A549 (cell line): ENCODE measurements around the gene KLF16. TPM values are rescaled to one million over a fixed set of nuclear protein-coding genes. Genes with fewer than 3 reads are reported as not detected.
A peak's percentile ranks its signal among the peaks of the same experiment; 100 is the strongest.
"Not testable (repeated sequence)": the region's sequence is repeated elsewhere in the genome, so short reads cannot be mapped to it uniquely, and the experiment has no call there.

ENCODE experiments used
- ATAC-seq, 2 experiments: fragments of 200-7000 bp in 1 of 2; fragments of >200 bp in 1 of 2; cut with Nextera tagmentation in 1 of 2; cut with Tn5 transposase in 1 of 2; 3 replicates each; pipeline versions ENCODE4 v1.8.0 to v1.9.1; 2018 to 2020; ENCODE audit warnings: mild to moderate bottlenecking in 1 of 2, moderate library complexity in 1 of 2
- CTCF ChIA-PET: fragments of 300-600 bp; sonication (Branson Sonifier 250); formaldehyde crosslinking; extraction: SDS; loops from one replicate; lab custom pipeline; 2021; ENCODE audit warnings: antibody characterized with exemption, inconsistent platforms; lab: Yijun Ruan, JAX
- POLR2A ChIA-PET: fragments of 350-600 bp; formaldehyde crosslinking; extraction: SDS; loops from one replicate; lab custom pipeline; 2021; ENCODE audit warnings: antibody characterized with exemption, inconsistent platforms; lab: Yijun Ruan, JAX
- DNase-seq, 2 experiments: peaks; one replicate each; pipeline versions ENCODE4 v3.0.0 to v3.0.0-alpha.2; 2011 to 2016; ENCODE audit warnings: low read depth in 1 of 2, low spot score in 1 of 2
- FAIRE-seq: peaks from 2 replicates; lab custom pipeline; 2011; peaks lifted over from hg19 to GRCh38; lab: Jason Lieb, UNC
- H3K27ac ChIP-seq, 2 experiments: fragments of >200 bp; sonication (Bioruptor Twin); formaldehyde crosslinking; 3 replicates each; pipeline ENCODE4 v1.5.1; 2016 to 2017
- H3K4me1 ChIP-seq: fragments of >200 bp; sonication (Bioruptor Twin); formaldehyde crosslinking; 3 replicates; pipeline ENCODE4 v1.6.1; 2016
- H3K4me2 ChIP-seq: fragments of >200 bp; sonication (Bioruptor Twin); formaldehyde crosslinking; 3 replicates; pipeline ENCODE4 v1.6.1; 2016
- H3K4me3 ChIP-seq: fragments of >200 bp; sonication (Bioruptor Twin); formaldehyde crosslinking; 3 replicates; pipeline ENCODE4 v1.5.1; 2016
- H3K9me3 ChIP-seq: fragments of >200 bp; sonication (Bioruptor Twin); formaldehyde crosslinking; 3 replicates; pipeline ENCODE4 v1.6.1; 2016
- ATOH8 ChIP-seq: fragments of 250-450 bp; sonication (Bioruptor Pico); IDR thresholded peaks from 2 replicates; pipeline ENCODE4 v1.5.0; 2020; ENCODE audit warnings: low read depth, mild to moderate bottlenecking, moderate library complexity
- CBX2 ChIP-seq: fragments of 200-600 bp; sonication (generic); IDR thresholded peaks from 2 replicates; pipeline ENCODE4 v1.6.1; 2016; ENCODE audit warnings: low read depth, mild to moderate bottlenecking, borderline replicate concordance
- CBX8 ChIP-seq: fragments of 200-600 bp; sonication (generic); IDR thresholded peaks from 2 replicates; pipeline ENCODE4 v1.6.1; 2016
- CEBPB ChIP-seq, 2 experiments: fragments of >200 bp in 1 of 2; sonication (Bioruptor Twin) in 1 of 2; formaldehyde crosslinking in 1 of 2; IDR thresholded peaks; 2 replicates each; pipeline ENCODE4 v1.6.1; 2012 to 2016
- E2F6 ChIP-seq: IDR thresholded peaks from 2 replicates; pipeline ENCODE4 v1.6.1; 2012; ENCODE audit warnings: low read depth, borderline replicate concordance
- ESRRA ChIP-seq: fragments of 150-350 bp; IDR thresholded peaks from 2 replicates; pipeline ENCODE4 v1.6.1; 2014; ENCODE audit warnings: mild to moderate bottlenecking, low read length, borderline replicate concordance
- FOXS1 ChIP-seq: fragments of 250-450 bp; sonication (Bioruptor Pico); IDR thresholded peaks from 2 replicates; pipeline ENCODE4 v1.5.0; 2020; ENCODE audit warnings: mild to moderate bottlenecking, moderate library complexity
- HDAC2 ChIP-seq: fragments of 200-600 bp; sonication (generic); IDR thresholded peaks from 2 replicates; pipeline ENCODE4 v1.6.1; 2016
- HOXB13 ChIP-seq: fragments of 250-450 bp; sonication (Bioruptor Pico); IDR thresholded peaks from 2 replicates; pipeline ENCODE4 v1.5.0; 2020; ENCODE audit warnings: low read depth, mild to moderate bottlenecking, moderate library complexity
- JUNB ChIP-seq: fragments of >200 bp; sonication (Bioruptor Twin); formaldehyde crosslinking; IDR thresholded peaks from 2 replicates; pipeline ENCODE4 v1.6.1; 2016
- KDM5A ChIP-seq: fragments of 200-600 bp; sonication (generic); IDR thresholded peaks from 2 replicates; pipeline ENCODE4 v1.6.1; 2016; ENCODE audit warnings: antibody characterized with exemption, mild to moderate bottlenecking
- MYC ChIP-seq: IDR thresholded peaks from 2 replicates; pipeline ENCODE4 v1.6.1; 2012; ENCODE audit warnings: mild to moderate bottlenecking, inconsistent platforms, low read length, improper control_type of control experiment, borderline replicate concordance
- NPAS2 ChIP-seq: fragments of 250-450 bp; sonication (Bioruptor Pico); IDR thresholded peaks from 2 replicates; pipeline ENCODE4 v1.8.0; 2022; ENCODE audit warnings: mild to moderate bottlenecking, moderate library complexity, borderline replicate concordance
- PHF8 ChIP-seq: fragments of 200-600 bp; sonication (generic); IDR thresholded peaks from 2 replicates; pipeline ENCODE4 v1.6.1; 2016; ENCODE audit warnings: low read depth, mild to moderate bottlenecking, antibody characterized with exemption, moderate library complexity, borderline replicate concordance
- POLR2A ChIP-seq: IDR thresholded peaks from 2 replicates; pipeline ENCODE4 v1.6.1; 2012; ENCODE audit warnings: mild to moderate bottlenecking, low read length
- RARB ChIP-seq: fragments of 250-450 bp; sonication (Bioruptor Pico); IDR thresholded peaks from 2 replicates; pipeline ENCODE4 v1.8.0; 2021; ENCODE audit warnings: mild to moderate bottlenecking, moderate library complexity
- RCOR1 ChIP-seq: fragments of 150-350 bp; IDR thresholded peaks from 2 replicates; pipeline ENCODE4 v1.6.1; 2014; ENCODE audit warnings: antibody characterized with exemption, low read length, low read depth
- RFX5 ChIP-seq: fragments of 450-650 bp; IDR thresholded peaks from 2 replicates; pipeline ENCODE4 v1.7.1; 2014; ENCODE audit warnings: antibody characterized with exemption, mild to moderate bottlenecking, moderate library complexity
- RNF2 ChIP-seq: fragments of 200-600 bp; sonication (generic); IDR thresholded peaks from 2 replicates; pipeline ENCODE4 v1.6.1; 2016; ENCODE audit warnings: low read depth, mild to moderate bottlenecking, antibody characterized with exemption, moderate library complexity, borderline replicate concordance
- SMC3 ChIP-seq: fragments of >200 bp; sonication (Bioruptor Twin); formaldehyde crosslinking; IDR thresholded peaks from 3 replicates; pipeline ENCODE4 v1.6.1; 2018; ENCODE audit warnings: inconsistent platforms
- TFCP2L1 ChIP-seq: fragments of 250-450 bp; sonication (Bioruptor Pico); IDR thresholded peaks from 2 replicates; pipeline ENCODE4 v1.5.0; 2021; ENCODE audit warnings: mild to moderate bottlenecking
- USF2 ChIP-seq: fragments of 450-650 bp; IDR thresholded peaks from 2 replicates; pipeline ENCODE4 v1.6.1; 2014; ENCODE audit warnings: antibody characterized with exemption
- ZC3H11A ChIP-seq: fragments of 450-650 bp; IDR thresholded peaks from 2 replicates; pipeline ENCODE4 v1.6.1; 2014; ENCODE audit warnings: antibody characterized with exemption, mild to moderate bottlenecking
- ZNF302 ChIP-seq: fragments of 250-450 bp; sonication (Bioruptor Pico); IDR thresholded peaks from 2 replicates; pipeline ENCODE4 v1.9.0; 2021; ENCODE audit warnings: inconsistent platforms, mild to moderate bottlenecking, moderate library complexity
- whole genome bisulfite sequencing: methylation state at CpG from one replicate; pipeline ENCODE4 v1.1.6; 2017; ENCODE audit errors: missing lambda C conversion rate; 5-methylcytosine and 5-hydroxymethylcytosine counted together
- polyA plus RNA-seq, 4 experiments: library from polyadenylated mRNA; depleted of rRNA in 3 of 4; stranded (reverse); fragments of >200 nt; fragmentation: RNase III in 1 of 4; extraction: RNeasy Plus Mini Kit Qiagen cat#74134 plus additional on column Dnase treatment in 1 of 4; gene quantifications; 2 replicates in 3 of 4; 3 replicates in 1 of 4; pipeline ENCODE4 v1.2.3, GENCODE V29; 2011 to 2017
- TF ChIP-seq, protein P1 (sequence below): fragments of 150-350 bp; IDR thresholded peaks from 2 replicates; pipeline ENCODE4 v1.6.1; 2014; ENCODE audit warnings: low read depth, mild to moderate bottlenecking, low read length
- TF ChIP-seq, protein P2 (sequence below): fragments of 200-600 bp; sonication (generic); IDR thresholded peaks from 2 replicates; pipeline ENCODE4 v1.6.1; 2016; ENCODE audit warnings: antibody characterized with exemption, mild to moderate bottlenecking, moderate library complexity
- TF ChIP-seq, protein P3 (sequence below): IDR thresholded peaks from 2 replicates; pipeline ENCODE4 v1.6.1; 2012

The KLF16 gene
- polyA plus RNA-seq, 2 of the 4 experiments (the other 2 are of a cell fraction): 5.8 to 25.7 TPM

- Histone ChIP-seq H3K4me1 (peaks cover 14% of the 10 kb centered on the region), H3K27ac (peak overlapping the region; percentile 88 to 95; a peak in 5 of 6 replicates), H3K4me2 (peak overlapping the region; percentile 69)
- not testable (repeated sequence) for H3K4me3 ChIP-seq, ATAC-seq, DNase-seq, H3K9me3 ChIP-seq, FAIRE-seq
- ChIA-PET CTCF (interaction anchor here (0.8 to 2.7 kb wide), 5 partner anchors 10 to 53 kb away, joined by 3 to 10 read pairs (median 4); no protein-coding TSS in a partner anchor), POLR2A (interaction anchor here (0.8 to 1.3 kb wide), 3 partner anchors 8 to 12 kb away, joined by 3 to 6 read pairs (median 4); partner anchors contain the start of gene ABHD17A)
- 81% methylated on average over 21 of the region's 53 CpGs for WGBS
Observed at GRCh38 chr19:1876496-1877279, 13.3 kb upstream of the KLF16 start.

GRCh38 chr19:1875646-1876495, 12.5 kb upstream of the KLF16 start:
- ChIA-PET CTCF (interaction anchor here (0.8 to 2.7 kb wide), 5 partner anchors 9 to 54 kb away, joined by 3 to 10 read pairs (median 4); no protein-coding TSS in a partner anchor), POLR2A (interaction anchor here (0.6 to 1.3 kb wide), 5 partner anchors 9 to 11 kb away, joined by 3 to 6 read pairs (median 4); partner anchors contain the start of gene ABHD17A)
- no peak for FAIRE-seq
- H3K27ac ChIP-seq: peak overlapping the region; percentile 88 to 95
- H3K4me1 ChIP-seq: peaks cover 14% of the 10 kb centered on the region
- ATAC-seq: peak; percentile 93 to 97
- peak in 1 of 2 experiments; percentile 89 for DNase-seq
- no peaks in the 10 kb centered on the region for H3K9me3 ChIP-seq
- H3K4me3 ChIP-seq: peak overlapping the region; percentile 88
- 9% methylated on average over 24 of the region's 87 CpGs for WGBS
- peak overlapping the region; percentile 100 for H3K4me2 ChIP-seq
- TF ChIP-seq JUNB (no peak), ATOH8 (CRISPR knock-in tag) (no peak), HOXB13 (CRISPR knock-in tag) (no peak), POLR2A (peak; percentile 93), SMC3 (no peak), MYC (no peak), KDM5A (0 out of 2 replicates have a peak, but pooled peaks have one; percentile 20), CEBPB (IDR thresholded peaks at IDR 0.05) (no peak), ZC3H11A (no peak), RCOR1 (no peak), USF2 (peak; percentile 95), RNF2 (no peak), RARB (CRISPR knock-in tag) (no peak), FOXS1 (CRISPR knock-in tag) (no peak), TFCP2L1 (CRISPR knock-in tag) (no peak), NPAS2 (no peak), CBX8 (no peak), ESRRA (no peak), RFX5 (no peak), ZNF302 (CRISPR knock-in tag) (no peak), PHF8 (peak; percentile 77; the same call in 1 of the 2 replicates), HDAC2 (no peak), E2F6 (peak; percentile 83), CBX2 (no peak)
- TF ChIP-seq, protein P1, sequence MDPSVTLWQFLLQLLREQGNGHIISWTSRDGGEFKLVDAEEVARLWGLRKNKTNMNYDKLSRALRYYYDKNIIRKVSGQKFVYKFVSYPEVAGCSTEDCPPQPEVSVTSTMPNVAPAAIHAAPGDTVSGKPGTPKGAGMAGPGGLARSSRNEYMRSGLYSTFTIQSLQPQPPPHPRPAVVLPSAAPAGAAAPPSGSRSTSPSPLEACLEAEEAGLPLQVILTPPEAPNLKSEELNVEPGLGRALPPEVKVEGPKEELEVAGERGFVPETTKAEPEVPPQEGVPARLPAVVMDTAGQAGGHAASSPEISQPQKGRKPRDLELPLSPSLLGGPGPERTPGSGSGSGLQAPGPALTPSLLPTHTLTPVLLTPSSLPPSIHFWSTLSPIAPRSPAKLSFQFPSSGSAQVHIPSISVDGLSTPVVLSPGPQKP: no peak
- TF ChIP-seq, protein P2, sequence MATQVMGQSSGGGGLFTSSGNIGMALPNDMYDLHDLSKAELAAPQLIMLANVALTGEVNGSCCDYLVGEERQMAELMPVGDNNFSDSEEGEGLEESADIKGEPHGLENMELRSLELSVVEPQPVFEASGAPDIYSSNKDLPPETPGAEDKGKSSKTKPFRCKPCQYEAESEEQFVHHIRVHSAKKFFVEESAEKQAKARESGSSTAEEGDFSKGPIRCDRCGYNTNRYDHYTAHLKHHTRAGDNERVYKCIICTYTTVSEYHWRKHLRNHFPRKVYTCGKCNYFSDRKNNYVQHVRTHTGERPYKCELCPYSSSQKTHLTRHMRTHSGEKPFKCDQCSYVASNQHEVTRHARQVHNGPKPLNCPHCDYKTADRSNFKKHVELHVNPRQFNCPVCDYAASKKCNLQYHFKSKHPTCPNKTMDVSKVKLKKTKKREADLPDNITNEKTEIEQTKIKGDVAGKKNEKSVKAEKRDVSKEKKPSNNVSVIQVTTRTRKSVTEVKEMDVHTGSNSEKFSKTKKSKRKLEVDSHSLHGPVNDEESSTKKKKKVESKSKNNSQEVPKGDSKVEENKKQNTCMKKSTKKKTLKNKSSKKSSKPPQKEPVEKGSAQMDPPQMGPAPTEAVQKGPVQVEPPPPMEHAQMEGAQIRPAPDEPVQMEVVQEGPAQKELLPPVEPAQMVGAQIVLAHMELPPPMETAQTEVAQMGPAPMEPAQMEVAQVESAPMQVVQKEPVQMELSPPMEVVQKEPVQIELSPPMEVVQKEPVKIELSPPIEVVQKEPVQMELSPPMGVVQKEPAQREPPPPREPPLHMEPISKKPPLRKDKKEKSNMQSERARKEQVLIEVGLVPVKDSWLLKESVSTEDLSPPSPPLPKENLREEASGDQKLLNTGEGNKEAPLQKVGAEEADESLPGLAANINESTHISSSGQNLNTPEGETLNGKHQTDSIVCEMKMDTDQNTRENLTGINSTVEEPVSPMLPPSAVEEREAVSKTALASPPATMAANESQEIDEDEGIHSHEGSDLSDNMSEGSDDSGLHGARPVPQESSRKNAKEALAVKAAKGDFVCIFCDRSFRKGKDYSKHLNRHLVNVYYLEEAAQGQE: no peak
- TF ChIP-seq, protein P3, sequence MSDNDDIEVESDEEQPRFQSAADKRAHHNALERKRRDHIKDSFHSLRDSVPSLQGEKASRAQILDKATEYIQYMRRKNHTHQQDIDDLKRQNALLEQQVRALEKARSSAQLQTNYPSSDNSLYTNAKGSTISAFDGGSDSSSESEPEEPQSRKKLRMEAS: peak; percentile 95
